Frontal cortex (tissue), 4 donors: Measurements from ENCODE around the gene NME4. TPM values are rescaled to one million over a fixed set of nuclear protein-coding genes. Genes with fewer than 3 reads are reported as not detected.
"Not testable (repeated sequence)": the region's sequence is repeated elsewhere in the genome, so short reads cannot be mapped to it uniquely, and the experiment has no call there.

Experiments used
- DNase-seq, 2 donors: peaks; one replicate each; pipeline ENCODE4 v3.0.0; 2012; ENCODE audit warnings: low spot score in 2 of 2
- FAIRE-seq: peaks from 2 replicates; lab custom pipeline; 2012; peaks lifted over from hg19 to GRCh38; lab: Jason Lieb, UNC
- total RNA-seq: library from RNA; depleted of rRNA; stranded (reverse); fragments of >200 nt; gene quantifications from one replicate; pipeline ENCODE4 v1.2.3, GENCODE V29; 2014
- donor health status: control.
- donor health status: control.
- donor health status: control.

NME4 gene
- total RNA-seq = 12.6 TPM

GRCh38 chr16:397135-397661 is at the start of gene NME4:
Gene NME4, plus strand, starts transcription at chr16:397199. Its CDS starts 24 bp downstream, at chr16:397223.
- DNase-seq (peak; percentile 66 to 71), FAIRE-seq (no peak)

- DNase-seq (no peak), FAIRE-seq (no peak)
Observed at GRCh38 chr16:347203-347602, 49.8 kb upstream of the NME4 start.

- FAIRE-seq, DNase-seq: not testable (repeated sequence)
Observed at GRCh38 chr16:348495-348894, 48.5 kb upstream of the NME4 start.

- DNase-seq (no peak), FAIRE-seq (no peak)
Observed at GRCh38 chr16:349211-349610, 47.8 kb upstream of the NME4 start.

GRCh38 chr16:350203-350602 is 46.8 kb upstream of the NME4 start:
- no peak for FAIRE-seq
- no peak for DNase-seq

- no peak for DNase-seq
- FAIRE-seq = no peak
Observed at GRCh38 chr16:351804-352520, 45.0 kb upstream of the NME4 start.

- no peak for FAIRE-seq
Observed at GRCh38 chr16:352547-353403, 44.2 kb upstream of the NME4 start, which contains the start of gene AXIN1. Gene AXIN1, minus strand, starts transcription at chr16:352723. Its CDS starts 5,698 bp downstream, at chr16:347025.

GRCh38 chr16:353404-354290 is 43.4 kb upstream of the NME4 start:
- FAIRE-seq (no peak), DNase-seq (no peak)

More at GRCh38 chr16:352547-353403, 44.2 kb upstream of the NME4 start, which contains the start of gene AXIN1:
- peak; percentile 93 to 94 for DNase-seq

GRCh38 chr16:354291-354881 is 42.6 kb upstream of the NME4 start:
- no peak for FAIRE-seq
- no peak for DNase-seq

GRCh38 chr16:354971-355461 is 42.0 kb upstream of the NME4 start:
- FAIRE-seq (no peak), DNase-seq (no peak)

- DNase-seq = no peak
- FAIRE-seq = no peak
Observed at GRCh38 chr16:356741-357140, 40.3 kb upstream of the NME4 start.

GRCh38 chr16:359067-359763 is 37.8 kb upstream of the NME4 start:
- FAIRE-seq = no peak
- no peak for DNase-seq

GRCh38 chr16:359871-360697 is 36.9 kb upstream of the NME4 start:
- FAIRE-seq (no peak), DNase-seq (no peak)

- FAIRE-seq = no peak
- DNase-seq = no peak
Observed at GRCh38 chr16:360698-361336, 36.2 kb upstream of the NME4 start.

- FAIRE-seq (no peak), DNase-seq (peak in 1 of 2 donors; percentile 57)
Observed at GRCh38 chr16:361341-361871, 35.6 kb upstream of the NME4 start.

GRCh38 chr16:361872-362701 is 34.9 kb upstream of the NME4 start:
- FAIRE-seq = no peak
- peak; percentile 88 to 93 for DNase-seq
